Psoas muscle (tissue), 8 donors: ENCODE measurements around the gene MTOR. TPM values are rescaled to one million over a fixed set of nuclear protein-coding genes. Genes with fewer than 3 reads are reported as not detected.

Experiments
- ATAC-seq, 4 donors: fragments of 200-7000 bp; cut with Tn5 transposase; one replicate each; pipeline ENCODE4 v1.9.1; 2020; ENCODE audit warnings: moderate library complexity in 3 of 4, mild to moderate bottlenecking in 2 of 4
- DNase-seq, 2 donors: peaks; one replicate each; pipeline ENCODE4 v3.0.0-alpha.2; 2020
- H3K27ac ChIP-seq: fragments of 200-600 bp; one replicate; pipeline ENCODE4 v1.8.0; 2022
- H3K27me3 ChIP-seq, 3 donors: fragments of 200-600 bp in 1 of 3; one replicate each; pipeline versions ENCODE4 v1.6.1 to v1.8.0; 2013 to 2022; ENCODE audit warnings: low read length in 2 of 3, mild to moderate bottlenecking in 2 of 3, moderate library complexity in 1 of 3; ENCODE audit not compliant: insufficient read depth in 3 of 3
- H3K36me3 ChIP-seq, 2 donors: fragments of 200-600 bp in 1 of 2; one replicate each; pipeline versions ENCODE4 v1.6.1 to v1.8.0; 2013 to 2022; ENCODE audit warnings: low read depth in 1 of 2, mild to moderate bottlenecking in 1 of 2, moderate library complexity in 1 of 2; ENCODE audit not compliant: insufficient read depth in 1 of 2
- H3K4me1 ChIP-seq: fragments of 200-600 bp; one replicate; pipeline ENCODE4 v1.8.0; 2022
- H3K4me3 ChIP-seq: fragments of 200-600 bp; one replicate; pipeline ENCODE4 v1.8.0; 2022; ENCODE audit warnings: mild to moderate bottlenecking
- H3K9me3 ChIP-seq: fragments of 200-600 bp; one replicate; pipeline ENCODE4 v1.8.0; 2022
- WGBS, 3 donors: extraction: QIAGEN DNeasy Blood & Tissue Kit; methylation state at CpG; one replicate each; pipeline versions ENCODE4 v1.1.6 to v1.1.7; 2013; 5-methylcytosine and 5-hydroxymethylcytosine counted together
- intact Hi-C, 2 donors: fragments of 100-400 bp; cut with DNase I; formaldehyde crosslinking; loops; one replicate each; pipeline versions ENCODE4 v1.11.0 to v1.14.2; 2022
- polyA plus RNA-seq, 3 donors: library from polyadenylated mRNA; stranded (reverse); fragments of 200-250 nt; gene quantifications; one replicate each; pipeline ENCODE4 v1.2.3, GENCODE V29; 2013
- total RNA-seq, 4 donors: library from RNA; stranded (reverse); fragmentation: NEBNext Ultra II Directional in 2 of 4; extraction: Animal tissue kit (Norgen Biotek cat#: 25700) in 2 of 4; gene quantifications; one replicate each; pipeline versions ENCODE4 v1.2.1 to v1.2.4, GENCODE V29; 2021 to 2023
- TF ChIP-seq, protein P1 (sequence below): fragments of 200-600 bp; IDR thresholded peaks from one replicate; pipeline ENCODE4 v1.8.0; 2022; ENCODE audit warnings: antibody characterized with exemption
- donor health status: healthy with polysubstance abuse.
- donor health status: DM: no; HTN: no; CAD: no; lungs with moderate emphysema.
- donor health status: Bipolar disorder and iron deficiency.
- donor health status: healthy.
- donor health status: DM: yes; HTN: yes; CAD: no.
- donor health status: DM: no; HTN: no; CAD: no.
- donor health status: DM: no; HTN: no; CAD: no.
- donor health status: DM: yes; HTN: yes; CAD: no.

The MTOR gene
- total and polyA plus RNA-seq, 7 donors: 24.0 to 50.8 (median 44.0) TPM

DNA sequence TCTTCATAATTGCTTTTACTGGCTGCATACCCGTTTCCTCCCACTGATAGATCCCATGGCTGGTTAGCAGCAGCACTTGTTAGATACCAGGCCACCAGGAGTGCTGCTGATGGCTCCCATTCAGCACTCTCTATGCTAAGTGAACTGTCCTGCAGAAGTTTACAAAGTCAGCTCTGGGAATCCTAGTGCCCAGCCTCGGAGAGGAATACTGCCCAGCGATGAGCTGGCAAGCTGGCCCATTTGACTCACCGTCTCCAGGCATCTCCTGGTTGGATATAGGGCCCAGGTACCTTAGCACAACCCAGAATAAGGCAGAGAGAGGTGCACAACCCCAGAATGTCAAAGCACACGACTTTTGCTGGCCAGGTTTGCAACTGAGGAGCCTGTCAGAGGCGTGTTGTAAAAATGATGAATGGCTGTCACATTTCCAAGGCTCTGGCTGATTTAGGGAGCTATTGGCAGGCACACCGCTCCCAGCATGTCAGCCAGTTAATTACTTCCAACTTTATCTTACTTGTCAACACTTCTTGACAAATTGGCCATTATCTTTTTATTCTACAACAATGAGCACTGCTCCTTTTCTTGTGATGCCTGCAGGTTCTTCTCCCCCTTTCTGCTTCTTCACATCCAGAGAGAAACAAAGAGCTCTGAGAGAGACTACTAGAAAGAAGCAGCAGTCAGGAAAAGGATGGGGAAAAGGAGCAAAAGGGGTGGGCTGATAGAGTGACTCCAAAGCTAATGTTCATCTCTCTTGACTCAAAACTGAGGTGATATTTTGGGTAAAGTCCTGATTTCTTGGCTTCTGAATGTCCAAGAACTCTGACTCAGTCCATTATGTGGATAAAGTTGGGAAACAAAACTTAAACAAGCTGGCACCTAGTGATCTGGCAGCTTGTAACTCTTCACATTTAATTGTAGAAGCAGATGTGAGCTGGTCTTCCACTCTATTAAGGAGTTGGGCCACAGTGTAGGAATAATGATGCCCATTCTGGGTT, 84.0 kb downstream of the MTOR start:
- WGBS, 3 donors: 23 to 32% (median 23%) methylated on average over 7 of the region's 7 CpGs
- no peak overlapping the region for H3K27ac ChIP-seq
- H3K4me3 ChIP-seq: no peak overlapping the region
- TF ChIP-seq, protein P1, sequence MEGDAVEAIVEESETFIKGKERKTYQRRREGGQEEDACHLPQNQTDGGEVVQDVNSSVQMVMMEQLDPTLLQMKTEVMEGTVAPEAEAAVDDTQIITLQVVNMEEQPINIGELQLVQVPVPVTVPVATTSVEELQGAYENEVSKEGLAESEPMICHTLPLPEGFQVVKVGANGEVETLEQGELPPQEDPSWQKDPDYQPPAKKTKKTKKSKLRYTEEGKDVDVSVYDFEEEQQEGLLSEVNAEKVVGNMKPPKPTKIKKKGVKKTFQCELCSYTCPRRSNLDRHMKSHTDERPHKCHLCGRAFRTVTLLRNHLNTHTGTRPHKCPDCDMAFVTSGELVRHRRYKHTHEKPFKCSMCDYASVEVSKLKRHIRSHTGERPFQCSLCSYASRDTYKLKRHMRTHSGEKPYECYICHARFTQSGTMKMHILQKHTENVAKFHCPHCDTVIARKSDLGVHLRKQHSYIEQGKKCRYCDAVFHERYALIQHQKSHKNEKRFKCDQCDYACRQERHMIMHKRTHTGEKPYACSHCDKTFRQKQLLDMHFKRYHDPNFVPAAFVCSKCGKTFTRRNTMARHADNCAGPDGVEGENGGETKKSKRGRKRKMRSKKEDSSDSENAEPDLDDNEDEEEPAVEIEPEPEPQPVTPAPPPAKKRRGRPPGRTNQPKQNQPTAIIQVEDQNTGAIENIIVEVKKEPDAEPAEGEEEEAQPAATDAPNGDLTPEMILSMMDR: no peak
- DNase-seq (no peak), ATAC-seq (peak; percentile 9 to 62 (median 46))
- H3K9me3 ChIP-seq: no peaks in the 10 kb centered on the region
- peaks cover 37% of the 10 kb centered on the region for H3K4me1 ChIP-seq
- H3K36me3 ChIP-seq: peaks cover 0 to 5% of the 10 kb centered on the region in 2 donors
- intact Hi-C loops: loop anchor here in 1 of 2 donors (5.0 kb wide), 1 partner anchor 54 kb away; no protein-coding TSS in a partner anchor
- H3K27me3 ChIP-seq: no peaks in the 10 kb centered on the region

DNA sequence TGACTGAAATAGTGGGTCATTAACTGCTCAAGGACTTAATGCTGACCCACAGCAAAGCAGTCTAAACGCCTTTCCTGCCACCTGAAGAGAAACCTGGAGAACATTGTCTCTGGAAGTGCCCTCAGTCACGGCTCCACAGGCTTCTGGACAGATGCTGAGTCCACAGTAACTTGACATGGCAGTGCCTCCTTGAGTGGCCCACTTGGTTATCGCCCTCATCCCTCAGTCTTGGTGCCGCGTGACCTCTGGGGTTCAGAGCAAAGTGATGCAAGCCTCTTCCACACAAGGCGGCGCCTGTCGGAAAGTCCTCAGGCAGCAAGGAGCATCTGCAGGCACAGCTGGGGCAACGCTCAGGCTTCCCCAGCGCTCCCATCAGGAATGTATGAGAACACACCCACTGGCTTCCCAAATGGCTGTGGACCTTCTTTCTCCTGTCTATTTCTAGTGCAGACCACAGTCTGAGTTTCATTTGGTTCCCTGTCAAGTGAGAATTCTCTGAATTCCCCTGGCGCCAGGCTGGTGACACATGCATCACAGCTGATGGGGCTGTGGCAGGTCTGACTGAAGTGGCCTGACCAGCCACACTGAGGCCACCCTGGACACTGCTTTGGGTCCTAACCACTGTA, 86.2 kb downstream of the MTOR start:
- H3K4me1 ChIP-seq: peaks cover 37% of the 10 kb centered on the region
- ATAC-seq: peak; percentile 82 to 94 (median 86)

DNA sequence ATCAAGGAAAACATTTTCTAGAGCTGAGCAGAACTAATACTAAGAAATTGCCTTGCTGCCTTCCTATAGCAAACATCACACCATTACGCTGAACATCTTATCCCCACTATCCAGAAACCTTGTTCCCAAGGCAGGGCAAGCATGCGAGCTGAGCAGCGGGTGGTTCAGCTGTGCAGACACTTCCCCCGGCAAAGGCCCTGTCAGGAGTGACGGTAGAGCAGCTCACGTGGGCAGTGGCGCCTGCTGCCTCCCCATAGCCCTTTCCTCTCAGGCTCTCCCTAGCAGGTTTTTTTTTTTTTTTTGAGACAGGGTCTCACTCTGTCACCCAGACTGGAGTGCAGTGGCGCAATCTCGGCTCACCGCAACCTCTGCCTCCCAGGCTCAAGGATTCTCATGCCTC, 86.9 kb downstream of the MTOR start:
- peak; percentile 3 to 13 (median 6) for ATAC-seq
- Histone ChIP-seq H3K9me3 (no peaks in the 10 kb centered on the region), H3K4me3 (no peak overlapping the region), H3K36me3 (no peaks in the 10 kb centered on the region), H3K4me1 (peaks cover 37% of the 10 kb centered on the region), H3K27ac (peak overlapping the region; percentile 62), H3K27me3 (no peaks in the 10 kb centered on the region)
- intact Hi-C loops: loop anchor here in 1 of 2 donors (5.0 kb wide), 1 partner anchor 57 kb away; no protein-coding TSS in a partner anchor
- TF ChIP-seq, protein P1: no peak
- 66 to 94% (median 84%) methylated on average over 10 of the region's 10 CpGs for WGBS, 3 donors
- DNase-seq: no peak

More for the DNA sequence above, 86.2 kb downstream of the MTOR start:
- peak in 1 of 2 donors; percentile 59 for DNase-seq
- peak overlapping the region; percentile 62 for H3K27ac ChIP-seq
- WGBS, 3 donors: 34 to 42% (median 39%) methylated on average over 11 of the region's 11 CpGs
- H3K9me3 ChIP-seq: no peaks in the 10 kb centered on the region
- H3K27me3 ChIP-seq: no peaks in the 10 kb centered on the region
- TF ChIP-seq, protein P1: no peak
- intact Hi-C loops: loop anchor here in 1 of 2 donors (5.0 kb wide), 1 partner anchor 56 kb away; no protein-coding TSS in a partner anchor
- H3K36me3 ChIP-seq: no peaks in the 10 kb centered on the region
- no peak overlapping the region for H3K4me3 ChIP-seq

DNA sequence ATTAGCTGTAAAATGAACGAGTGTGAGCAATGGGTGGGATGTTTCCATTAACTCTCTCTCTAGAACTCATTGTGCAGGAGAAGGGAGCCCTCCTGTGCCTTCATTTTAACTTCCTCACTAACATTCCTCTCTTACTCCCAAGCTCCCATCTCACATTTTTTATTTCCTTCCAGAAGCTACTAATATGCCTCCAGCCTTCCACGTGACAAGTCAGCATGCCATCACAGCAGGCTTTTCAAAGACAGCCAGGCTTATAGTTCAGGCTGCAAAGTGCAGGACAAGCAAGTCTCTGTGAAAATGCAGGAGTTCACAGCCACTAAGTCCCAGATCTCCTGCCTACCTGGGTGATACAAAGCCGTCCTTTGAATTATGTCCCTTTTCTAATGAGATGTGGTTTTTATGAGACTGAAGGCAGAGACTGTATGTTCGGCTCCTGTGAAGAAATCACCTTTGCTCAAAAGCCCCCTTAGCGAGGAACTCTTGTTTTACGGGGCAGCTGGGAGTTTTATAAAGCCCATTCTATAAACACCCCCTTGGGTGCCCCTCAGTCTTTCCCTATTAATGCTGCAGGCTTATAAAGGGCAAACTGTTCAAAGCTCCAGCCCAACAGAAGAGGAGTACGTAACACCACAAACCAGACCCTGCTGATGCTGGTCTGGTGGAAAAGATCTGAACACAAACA, 87.9 kb downstream of the MTOR start:
- no peaks in the 10 kb centered on the region for H3K9me3 ChIP-seq
- peaks cover 44% of the 10 kb centered on the region for H3K4me1 ChIP-seq
- H3K27me3 ChIP-seq: no peaks in the 10 kb centered on the region
- no peaks in the 10 kb centered on the region for H3K36me3 ChIP-seq
- H3K27ac ChIP-seq: no peak overlapping the region
- ATAC-seq (no peak), DNase-seq (no peak)
- WGBS, 3 donors: 82 to 86% (median 85%) methylated on average over 7 of the region's 7 CpGs
- TF ChIP-seq, protein P1: no peak
- H3K4me3 ChIP-seq: no peak overlapping the region
- intact Hi-C loops: no loop called here
